DMS79 treated with DMSO at 0.1 percent for 48 hours (cell line): ENCODE data around the gene CDKL2.

Source experiments
- DNase-seq: peaks from one replicate; lab custom pipeline; 2025; lab: John Stamatoyannopoulos, UW

CDKL2 gene

GRCh38 chr4:75639124-75639695 is 8.9 kb upstream of the CDKL2 start:
- DNase-seq = no peak

- DNase-seq = no peak
Measured at GRCh38 chr4:75637827-75638226, 7.5 kb upstream of the CDKL2 start.

GRCh38 chr4:75637176-75637575 is 6.8 kb upstream of the CDKL2 start:
- peak; percentile 49 for DNase-seq

- DNase-seq = no peak
Measured at GRCh38 chr4:75634951-75635350, 4.6 kb upstream of the CDKL2 start.

GRCh38 chr4:75634281-75634680 is 4.0 kb upstream of the CDKL2 start:
- DNase-seq = no peak

GRCh38 chr4:75633846-75634245 is 3.5 kb upstream of the CDKL2 start:
- DNase-seq = no peak

- no peak for DNase-seq
Measured at GRCh38 chr4:75630937-75631329, 605 bp upstream of the CDKL2 start.

GRCh38 chr4:75629239-75629638 is 1.1 kb downstream of the CDKL2 start:
- peak; percentile 31 for DNase-seq

- DNase-seq = no peak
Measured at GRCh38 chr4:75623026-75623425, 7.3 kb downstream of the CDKL2 start.

GRCh38 chr4:75621715-75622114 is 8.6 kb downstream of the CDKL2 start:
- no peak for DNase-seq

GRCh38 chr4:75612306-75612705 is 18.0 kb downstream of the CDKL2 start:
- DNase-seq = no peak

GRCh38 chr4:75605928-75606327 is 24.4 kb downstream of the CDKL2 start:
- DNase-seq = no peak

GRCh38 chr4:75599647-75600046 is 30.7 kb downstream of the CDKL2 start:
- DNase-seq = no peak

GRCh38 chr4:75598390-75598789 is 31.9 kb downstream of the CDKL2 start:
- DNase-seq = no peak

- no peak for DNase-seq
Measured at GRCh38 chr4:75596061-75596460, 34.3 kb downstream of the CDKL2 start.

- DNase-seq = no peak
Measured at GRCh38 chr4:75593393-75593792, 36.9 kb downstream of the CDKL2 start.

- DNase-seq = no peak
Measured at GRCh38 chr4:75584067-75584466, 46.3 kb downstream of the CDKL2 start.

- DNase-seq = no peak
Measured at GRCh38 chr4:75567725-75568124, 62.6 kb downstream of the CDKL2 start.

- no peak for DNase-seq
Measured at GRCh38 chr4:75566911-75567310, 63.4 kb downstream of the CDKL2 start.

GRCh38 chr4:75565481-75565880 is 64.8 kb downstream of the CDKL2 start:
- no peak for DNase-seq

- DNase-seq = no peak
Measured at GRCh38 chr4:75564023-75564422, 66.3 kb downstream of the CDKL2 start.

GRCh38 chr4:75561789-75562188 is 68.5 kb downstream of the CDKL2 start:
- DNase-seq = no peak

GRCh38 chr4:75557696-75558095 is 72.6 kb downstream of the CDKL2 start:
- DNase-seq = peak; percentile 35

GRCh38 chr4:75555294-75556164 is 74.8 kb downstream of the CDKL2 start, which contains the start of gene ODAPH:
ODAPH (plus strand) TSS chr4:75556066; CDS start chr4:75556083, 17 bp downstream.
- no peak for DNase-seq
